ENCODE data around the gene CEACAM6. TPM values are rescaled to one million over a fixed set of nuclear protein-coding genes. Genes with fewer than 3 reads are reported as not detected.

Gene CEACAM6
- polyA plus RNA-seq, 3 donors from 2014 or later: not detected

DNA sequence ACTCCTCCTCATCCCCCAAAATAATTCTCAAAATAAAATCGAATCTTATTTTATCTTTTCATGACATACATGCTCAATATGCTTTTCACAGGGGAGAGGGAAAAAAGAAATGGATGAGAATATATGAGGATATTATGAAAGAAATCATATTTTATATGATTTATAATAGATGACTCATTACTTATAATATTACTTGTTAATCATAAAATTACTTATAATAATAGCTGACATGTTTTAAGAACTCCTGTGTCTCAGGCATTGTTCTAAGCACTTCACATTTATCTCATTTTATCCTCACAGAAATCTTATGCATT is 38.0 kb downstream of the CEACAM6 start:
- no peaks in the 10 kb centered on the region for H3K36me3 Mint-ChIP-seq
- no peak overlapping the region for H3K27ac Mint-ChIP-seq
- H3K4me1 Mint-ChIP-seq: no peaks in the 10 kb centered on the region
- DNase-seq: no peak
- no peak overlapping the region for H3K4me3 Mint-ChIP-seq
- peaks cover 8 to 12% (median 11%) of the 10 kb centered on the region in 3 donors for H3K27me3 Mint-ChIP-seq (ENCODE audit: low read depth in 3 of 3)
- no peaks in the 10 kb centered on the region for H3K9me3 Mint-ChIP-seq

DNA sequence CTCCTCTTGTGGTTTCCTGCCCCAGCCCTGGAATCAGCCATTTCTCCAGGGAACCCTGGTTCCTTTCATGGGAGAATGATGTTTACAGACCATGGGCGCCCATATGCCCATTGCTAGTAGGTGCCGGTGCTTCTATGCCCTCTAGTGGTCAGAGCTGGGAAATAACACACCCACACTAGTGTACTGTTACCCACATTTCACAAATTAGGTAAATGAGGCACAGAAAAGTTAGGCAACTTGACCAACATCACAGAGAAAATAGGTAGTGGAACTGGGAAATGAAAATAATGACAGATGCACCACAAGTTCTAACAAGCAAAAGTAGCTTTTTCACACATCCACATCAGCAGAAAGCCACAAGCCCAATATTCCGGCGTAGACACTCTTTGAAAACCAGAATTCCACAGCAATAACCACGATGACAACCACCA is 39.7 kb downstream of the CEACAM6 start:
- H3K4me3 Mint-ChIP-seq: peak overlapping the region in 1 of 5 donors; percentile 38

DNA sequence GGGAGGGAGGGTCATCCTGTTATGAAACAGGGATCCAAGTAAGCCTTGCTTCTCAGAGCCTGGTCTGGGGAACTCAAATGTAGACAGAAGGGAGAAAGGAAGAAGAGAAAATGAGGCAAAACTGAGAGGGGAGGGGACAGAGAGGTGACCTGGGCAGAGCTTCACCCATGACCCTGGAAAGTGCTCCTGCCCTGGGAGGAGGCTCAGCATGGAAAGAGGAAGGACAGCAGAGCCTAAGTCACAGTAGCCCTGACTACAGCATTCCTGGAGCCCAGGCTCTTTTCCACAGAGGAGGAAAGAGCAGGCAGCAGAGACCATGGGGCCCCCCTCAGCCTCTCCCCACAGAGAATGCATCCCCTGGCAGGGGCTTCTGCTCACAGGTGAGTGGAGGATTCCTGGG is 41.0 kb downstream of the CEACAM6 start, which contains the start of gene CEACAM3:
Gene CEACAM3 (plus strand): TSS at position 226 of the 400 bp plus-strand sequence. CDS start 91 bp downstream, at position 317.
- peak within 1 kb of the TSS in 1 of 6 donors; percentile 30 for H3K27ac Mint-ChIP-seq
- H3K4me1 Mint-ChIP-seq: no peaks in the 10 kb centered on the region
- H3K4me3 Mint-ChIP-seq: no peak within 1 kb of the TSS
- no peak for DNase-seq
- peaks cover 9 to 15% (median 9%) of the 10 kb centered on the region in 3 donors for H3K27me3 Mint-ChIP-seq (ENCODE audit: low read depth in 3 of 3)
- no peaks in the 10 kb centered on the region for H3K36me3 Mint-ChIP-seq
- H3K9me3 Mint-ChIP-seq: no peaks in the 10 kb centered on the region

More for the DNA sequence above, 39.7 kb downstream of the CEACAM6 start:
- H3K27me3 Mint-ChIP-seq (ENCODE audit: low read depth in 3 of 3): peaks cover 9 to 15% (median 9%) of the 10 kb centered on the region in 3 donors
- H3K27ac Mint-ChIP-seq: peak overlapping the region in 1 of 6 donors; percentile 12
- no peaks in the 10 kb centered on the region for H3K9me3 Mint-ChIP-seq
- DNase-seq: peak; percentile 32 to 50 (median 49)
- H3K36me3 Mint-ChIP-seq: no peaks in the 10 kb centered on the region
- no peaks in the 10 kb centered on the region for H3K4me1 Mint-ChIP-seq

DNA sequence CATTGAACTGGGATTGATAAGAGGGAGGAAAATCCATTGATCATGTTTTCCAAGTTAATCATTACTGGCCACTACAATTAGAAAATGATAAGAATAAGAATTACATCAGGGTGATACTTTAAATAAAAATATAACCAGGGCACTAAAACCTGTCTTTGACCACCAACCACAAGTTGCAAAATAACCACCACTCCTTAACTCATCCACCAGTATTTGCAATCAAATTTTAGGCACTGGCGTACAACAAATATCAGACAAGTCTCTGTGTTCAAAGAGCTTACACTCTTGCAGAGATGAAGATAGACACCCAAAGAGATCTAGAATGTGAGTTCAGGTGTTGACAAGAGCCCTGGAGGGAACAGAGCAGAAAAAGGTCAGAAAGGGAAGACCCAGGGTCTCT is 41.6 kb downstream of the CEACAM6 start:
- Mint-ChIP-seq H3K4me3 (no peak overlapping the region), H3K27me3 (ENCODE audit: low read depth in 3 of 3) (peaks cover 5 to 15% (median 9%) of the 10 kb centered on the region in 3 donors), H3K9me3 (no peaks in the 10 kb centered on the region), H3K4me1 (no peaks in the 10 kb centered on the region), H3K27ac (peak overlapping the region in 1 of 6 donors; percentile 30), H3K36me3 (no peaks in the 10 kb centered on the region)
- DNase-seq: no peak

DNA sequence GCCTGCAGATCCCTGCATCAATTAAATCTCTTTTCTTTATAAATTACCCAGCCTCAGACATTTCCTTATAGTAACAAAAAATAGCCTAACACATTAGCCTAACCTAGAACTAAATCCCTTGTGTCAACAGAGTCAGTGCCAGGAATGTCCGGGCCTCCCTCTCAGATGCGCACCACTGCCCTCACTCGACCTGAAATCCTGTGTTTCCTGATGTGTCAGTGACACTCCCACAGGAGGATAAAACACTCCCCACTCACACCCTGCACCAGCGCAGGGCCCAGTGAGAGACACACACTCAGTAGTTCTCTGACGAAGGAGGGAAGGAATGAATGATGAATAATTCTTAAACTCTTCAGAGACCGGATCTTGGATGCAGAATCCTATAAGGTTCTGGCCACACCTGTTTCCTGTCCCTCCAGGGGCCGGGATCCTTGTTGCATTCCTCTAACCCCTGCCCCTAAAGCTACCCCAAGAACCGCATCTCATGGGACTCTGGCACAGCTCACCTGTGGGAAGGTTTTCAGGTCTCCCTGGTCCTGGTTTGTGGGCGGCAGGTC is 44.2 kb downstream of the CEACAM6 start:
- no peak for DNase-seq

DNA sequence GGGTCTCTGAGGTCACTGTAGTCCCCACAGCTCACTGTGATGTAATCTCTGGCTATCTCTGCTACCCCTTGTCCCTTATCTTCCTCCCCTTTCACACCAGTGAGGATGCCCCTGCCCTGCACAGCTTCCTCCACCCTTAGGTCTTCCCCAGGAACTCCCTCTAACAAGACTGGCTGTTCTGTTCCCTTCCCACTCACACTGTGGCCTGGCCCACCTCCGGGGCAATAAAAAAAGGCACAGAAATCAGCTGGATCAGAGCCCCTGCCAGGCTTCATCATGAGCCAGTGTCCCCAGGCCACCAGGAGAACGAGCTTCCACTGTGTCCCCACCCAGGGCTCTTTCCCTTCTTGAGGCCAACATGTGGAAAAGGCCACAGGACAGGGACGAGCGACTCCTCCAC is 45.7 kb downstream of the CEACAM6 start:
- H3K36me3 Mint-ChIP-seq: no peaks in the 10 kb centered on the region
- peaks cover 6 to 12% (median 7%) of the 10 kb centered on the region in 3 donors for H3K27me3 Mint-ChIP-seq (ENCODE audit: low read depth in 3 of 3)
- no peak for DNase-seq
- H3K4me3 Mint-ChIP-seq: no peak overlapping the region
- no peak overlapping the region for H3K27ac Mint-ChIP-seq
- H3K4me1 Mint-ChIP-seq: no peaks in the 10 kb centered on the region
- H3K9me3 Mint-ChIP-seq: no peaks in the 10 kb centered on the region

More for the DNA sequence above, 44.2 kb downstream of the CEACAM6 start:
- H3K9me3 Mint-ChIP-seq: no peaks in the 10 kb centered on the region
- no peak overlapping the region for H3K27ac Mint-ChIP-seq
- no peaks in the 10 kb centered on the region for H3K36me3 Mint-ChIP-seq
- no peaks in the 10 kb centered on the region for H3K4me1 Mint-ChIP-seq
- H3K4me3 Mint-ChIP-seq: no peak overlapping the region
- H3K27me3 Mint-ChIP-seq (ENCODE audit: low read depth in 3 of 3): peaks cover 6 to 8% (median 7%) of the 10 kb centered on the region in 3 donors

DNA sequence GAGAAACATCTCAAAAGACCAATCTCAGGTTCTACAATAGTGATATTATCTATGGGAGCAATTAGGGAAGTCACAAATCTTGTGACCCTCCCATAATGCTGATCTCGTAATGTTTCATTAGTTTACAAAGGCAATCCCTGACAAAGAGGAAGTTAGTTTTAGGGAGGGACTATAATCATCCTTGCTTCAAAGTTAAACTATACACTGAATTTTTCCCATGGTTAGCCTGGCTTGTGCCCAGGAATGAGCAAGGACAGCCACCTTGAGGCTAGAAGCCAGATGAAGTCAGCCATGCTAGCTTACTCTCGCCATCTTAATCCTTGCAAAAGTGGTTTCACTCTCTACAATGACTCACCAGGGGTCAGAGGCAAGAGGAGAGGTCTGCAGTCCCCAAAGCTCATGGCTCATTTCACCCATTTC is 46.5 kb downstream of the CEACAM6 start:
- no peak overlapping the region for H3K4me3 Mint-ChIP-seq
- no peaks in the 10 kb centered on the region for H3K9me3 Mint-ChIP-seq
- no peak overlapping the region for H3K27ac Mint-ChIP-seq
- no peaks in the 10 kb centered on the region for H3K36me3 Mint-ChIP-seq
- H3K27me3 Mint-ChIP-seq (ENCODE audit: low read depth in 3 of 3): peaks cover 5 to 15% (median 7%) of the 10 kb centered on the region in 3 donors
- DNase-seq: no peak
- no peaks in the 10 kb centered on the region for H3K4me1 Mint-ChIP-seq

DNA sequence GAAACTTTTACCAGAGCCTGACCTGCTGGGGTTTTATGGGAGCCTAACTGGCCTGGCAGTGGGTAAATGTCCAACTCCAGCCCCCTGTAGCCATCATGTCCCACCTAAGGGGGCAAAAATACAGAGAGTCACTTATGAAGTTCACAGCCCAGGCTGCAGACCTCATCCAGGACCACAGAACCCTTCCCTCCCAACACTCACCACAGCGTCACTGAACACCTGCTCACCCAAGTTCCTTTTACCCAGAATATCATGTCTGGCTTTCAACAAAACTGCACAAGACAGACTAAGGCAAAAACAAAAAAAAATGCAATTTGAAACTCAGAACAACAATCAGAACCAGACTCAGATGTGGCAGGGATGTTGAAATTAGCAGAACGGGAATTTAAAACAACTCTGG is 47.4 kb downstream of the CEACAM6 start:
- Mint-ChIP-seq H3K27ac (no peak overlapping the region), H3K36me3 (no peaks in the 10 kb centered on the region), H3K4me3 (no peak overlapping the region), H3K4me1 (no peaks in the 10 kb centered on the region), H3K27me3 (ENCODE audit: low read depth in 3 of 3) (peaks cover 5 to 15% (median 7%) of the 10 kb centered on the region in 3 donors), H3K9me3 (no peaks in the 10 kb centered on the region)
- DNase-seq: no peak

DNA sequence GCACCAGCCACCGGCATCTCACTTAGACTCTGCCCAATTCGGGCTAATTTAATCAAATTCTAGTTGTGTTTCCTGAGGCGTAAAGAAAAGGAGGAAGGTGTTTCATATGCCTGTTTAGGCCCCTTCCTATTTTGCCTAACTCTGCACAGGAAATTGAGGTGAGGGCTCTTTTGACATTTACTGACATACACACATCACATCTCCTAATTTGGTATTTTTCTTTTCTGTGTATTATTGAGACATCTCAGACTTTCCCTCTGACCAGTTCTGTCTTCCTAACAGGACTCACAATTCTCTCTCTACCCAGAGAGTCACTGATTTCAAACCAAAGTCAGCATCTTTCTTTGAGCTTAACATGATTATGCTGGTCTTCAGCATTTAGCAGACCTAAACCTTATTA is 49.0 kb downstream of the CEACAM6 start:
- H3K27ac Mint-ChIP-seq: no peak overlapping the region
- no peaks in the 10 kb centered on the region for H3K4me1 Mint-ChIP-seq
- no peaks in the 10 kb centered on the region for H3K36me3 Mint-ChIP-seq
- no peak for DNase-seq
- H3K9me3 Mint-ChIP-seq: no peaks in the 10 kb centered on the region
- no peak overlapping the region for H3K4me3 Mint-ChIP-seq
- H3K27me3 Mint-ChIP-seq (ENCODE audit: low read depth in 3 of 3): peaks cover 3 to 19% (median 7%) of the 10 kb centered on the region in 3 donors

DNA sequence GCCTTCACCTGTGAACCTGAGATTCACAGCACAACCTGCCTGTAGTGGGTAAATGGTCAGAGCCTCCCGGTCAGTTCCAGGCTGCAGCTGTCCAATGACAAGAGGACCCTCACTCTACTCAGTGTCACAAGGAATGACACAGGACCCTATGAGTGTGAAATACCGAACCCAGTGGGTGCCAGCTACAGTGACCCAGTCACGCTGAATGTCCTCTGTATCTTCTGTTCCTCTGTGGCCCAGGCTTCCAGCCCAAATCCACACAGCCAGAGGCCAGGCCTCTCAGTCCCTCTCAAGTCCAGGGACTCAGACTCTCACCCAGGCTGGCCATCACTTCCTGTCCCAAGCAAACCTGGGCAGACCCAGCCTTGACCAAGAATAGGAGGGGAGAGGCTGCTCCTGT is 51.8 kb downstream of the CEACAM6 start:
- Mint-ChIP-seq H3K27ac (no peak overlapping the region), H3K27me3 (ENCODE audit: low read depth in 3 of 3) (peaks cover 2 to 16% (median 10%) of the 10 kb centered on the region in 3 donors), H3K36me3 (no peaks in the 10 kb centered on the region), H3K9me3 (no peaks in the 10 kb centered on the region), H3K4me3 (no peak overlapping the region), H3K4me1 (no peaks in the 10 kb centered on the region)
- DNase-seq: no peak

DNA sequence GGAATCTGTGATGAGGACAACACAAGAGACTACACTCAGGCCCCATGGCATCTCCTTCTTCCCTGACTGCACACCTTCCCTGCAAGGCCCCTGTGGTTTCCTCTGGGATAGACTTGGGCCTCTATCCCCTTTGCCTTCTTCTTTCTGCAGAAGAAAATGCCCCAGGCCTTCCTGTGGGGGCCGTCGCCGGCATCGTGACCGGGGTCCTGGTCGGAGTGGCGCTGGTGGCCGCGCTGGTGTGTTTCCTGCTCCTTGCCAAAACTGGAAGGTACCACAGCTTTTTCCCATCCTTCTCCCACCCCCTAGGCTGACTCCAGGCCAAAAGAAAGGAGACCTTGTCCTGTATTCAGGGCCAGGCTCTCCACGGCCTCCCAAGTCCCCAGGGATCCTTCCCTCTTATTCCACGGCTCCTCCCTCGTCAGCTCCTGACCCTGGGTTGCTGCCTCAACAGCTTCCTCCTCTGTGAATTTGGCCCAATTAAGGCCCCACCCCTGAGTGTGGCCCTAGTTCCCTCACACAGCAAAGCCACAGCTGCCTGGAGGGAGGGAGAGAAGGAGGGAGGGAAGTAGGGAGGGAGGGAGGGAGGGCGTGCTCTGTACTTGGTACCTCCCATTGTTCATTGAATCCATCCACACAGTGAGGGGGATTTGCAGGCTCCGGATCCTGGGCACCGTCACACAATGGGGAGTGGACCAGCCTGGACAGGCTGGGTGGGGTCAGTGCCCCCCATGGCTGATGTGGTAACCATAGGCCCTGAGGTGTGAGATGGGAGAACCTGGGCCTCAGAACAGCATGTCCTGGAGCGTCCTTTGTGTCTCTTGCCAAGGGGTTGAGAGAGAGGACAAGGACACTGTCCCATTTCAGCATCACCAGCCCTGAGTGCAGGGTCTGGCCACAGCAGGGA is 53.6 kb downstream of the CEACAM6 start:
- H3K27me3 Mint-ChIP-seq (ENCODE audit: low read depth in 3 of 3): peaks cover 2 to 12% (median 7%) of the 10 kb centered on the region in 3 donors
- H3K36me3 Mint-ChIP-seq: no peaks in the 10 kb centered on the region
- no peaks in the 10 kb centered on the region for H3K4me1 Mint-ChIP-seq
- no peak overlapping the region for H3K27ac Mint-ChIP-seq
- no peaks in the 10 kb centered on the region for H3K9me3 Mint-ChIP-seq
- DNase-seq: no peak
- H3K4me3 Mint-ChIP-seq: no peak overlapping the region

DNA sequence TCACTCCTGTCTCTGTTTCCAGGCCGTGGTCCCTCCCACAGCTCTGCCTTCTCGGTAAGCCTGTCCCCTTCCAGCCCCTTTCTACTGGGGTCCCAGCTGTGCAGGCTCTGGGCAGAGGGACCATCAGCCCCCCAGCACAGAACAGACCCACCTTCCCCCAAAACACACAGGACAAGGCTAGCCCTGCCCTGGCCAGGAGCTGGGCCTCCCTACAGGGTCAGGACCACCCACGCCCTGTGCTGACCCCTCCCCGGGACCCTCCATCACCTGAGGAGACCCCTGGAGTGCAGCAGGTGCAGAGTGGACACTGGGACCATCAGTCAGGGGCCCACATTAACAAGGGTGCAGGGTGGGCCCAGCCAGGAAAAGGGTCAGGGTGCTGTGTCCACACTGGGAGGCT is 55.0 kb downstream of the CEACAM6 start:
- Mint-ChIP-seq H3K4me1 (no peaks in the 10 kb centered on the region), H3K36me3 (no peaks in the 10 kb centered on the region), H3K27ac (no peak overlapping the region), H3K4me3 (no peak overlapping the region), H3K27me3 (ENCODE audit: low read depth in 3 of 3) (peaks cover 2 to 12% (median 7%) of the 10 kb centered on the region in 3 donors), H3K9me3 (no peaks in the 10 kb centered on the region)
- no peak for DNase-seq

DNA sequence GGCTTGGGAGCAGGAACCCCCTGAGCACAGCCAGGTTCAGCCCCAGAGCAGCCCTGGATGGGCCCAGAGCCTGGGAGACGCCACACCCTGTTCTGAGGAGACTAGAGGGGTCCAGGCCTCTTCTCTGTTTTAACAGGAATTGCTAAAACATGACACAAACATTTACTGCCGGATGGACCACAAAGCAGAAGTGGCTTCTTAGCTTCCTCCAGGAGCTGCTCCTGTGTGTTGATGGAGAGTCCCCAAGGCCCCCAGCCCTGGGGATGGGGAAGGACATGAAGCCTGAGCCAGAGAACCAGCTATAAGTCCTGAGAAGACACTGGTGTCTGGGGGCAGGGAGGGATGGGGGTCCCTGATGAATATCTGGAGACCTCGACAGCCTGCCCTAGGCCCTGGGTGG is 55.7 kb downstream of the CEACAM6 start:
- DNase-seq: no peak
- H3K27ac Mint-ChIP-seq: no peak overlapping the region
- H3K27me3 Mint-ChIP-seq (ENCODE audit: low read depth in 3 of 3): peaks cover 2 to 7% (median 3%) of the 10 kb centered on the region in 3 donors
- H3K9me3 Mint-ChIP-seq: no peaks in the 10 kb centered on the region
- H3K4me3 Mint-ChIP-seq: no peak overlapping the region
- no peaks in the 10 kb centered on the region for H3K4me1 Mint-ChIP-seq
- H3K36me3 Mint-ChIP-seq: no peaks in the 10 kb centered on the region

DNA sequence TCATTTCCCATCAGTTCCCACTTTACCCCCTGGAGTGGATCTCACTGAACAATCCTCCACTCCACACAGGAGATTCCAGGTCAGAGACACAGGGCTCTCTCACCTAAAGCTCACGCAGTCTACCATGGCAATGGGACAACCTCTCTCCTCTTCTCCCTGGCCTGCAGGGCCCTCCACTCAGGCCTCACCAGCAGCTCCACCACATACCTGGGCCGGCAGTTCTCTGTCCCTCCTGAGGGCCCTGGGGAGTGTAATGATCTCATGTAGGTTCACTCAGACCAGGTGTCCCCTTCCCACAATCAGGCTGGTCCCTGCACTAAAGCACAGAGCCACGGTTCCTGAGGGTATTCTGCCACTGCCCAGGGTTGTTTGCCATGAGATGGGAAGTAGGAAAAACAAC is 56.7 kb downstream of the CEACAM6 start:
- H3K4me3 Mint-ChIP-seq: no peak overlapping the region
- H3K27ac Mint-ChIP-seq: no peak overlapping the region
- DNase-seq: no peak
- H3K36me3 Mint-ChIP-seq: no peaks in the 10 kb centered on the region
- no peaks in the 10 kb centered on the region for H3K4me1 Mint-ChIP-seq
- peaks cover 0 to 4% (median 3%) of the 10 kb centered on the region in 3 donors for H3K27me3 Mint-ChIP-seq (ENCODE audit: low read depth in 3 of 3)
- H3K9me3 Mint-ChIP-seq: no peaks in the 10 kb centered on the region

Measured in immature natural killer cell (primary cell).